ENCODE data around the gene TRIP13. TPM values are rescaled to one million over a fixed set of nuclear protein-coding genes. Genes with fewer than 3 reads are reported as not detected.

The TRIP13 gene
- total and polyA plus RNA-seq, 4 donors = 2.7 to 6.2 (median 3.2) TPM

- ATAC-seq (ENCODE audit: insufficient read depth, low FRiP score) (no peak), DNase-seq (no peak)
- Histone ChIP-seq H3K4me3 (no peak overlapping the region), H3K9me3 (ENCODE audit: control insufficient read depth in 4 of 4, insufficient read depth in 3 of 4, low read length in 3 of 4) (no peaks in the 10 kb centered on the region), H3K27ac (ENCODE audit: low read depth in 1 of 2, low read length in 1 of 2) (no peak overlapping the region), H3K9ac (ENCODE audit: insufficient read depth in 1 of 2, low read length in 2 of 2) (no peak overlapping the region), H3K4me1 (ENCODE audit: control insufficient read depth in 5 of 5, insufficient read depth in 5 of 5, low read length in 5 of 5) (peaks cover 0 to 3% (median 0%) of the 10 kb centered on the region in 5 donors), H3K36me3 (ENCODE audit: control insufficient read depth in 4 of 4, insufficient read depth in 4 of 4, low read length in 4 of 4) (peaks cover 0 to 7% (median 3%) of the 10 kb centered on the region in 4 donors), H3K27me3 (ENCODE audit: control insufficient read depth in 3 of 3, insufficient read depth in 3 of 3, low read length in 2 of 3) (no peaks in the 10 kb centered on the region)
- 77 to 86% methylated on average over 9 of the region's 9 CpGs for WGBS, 2 donors
- TF ChIP-seq, protein P1, sequence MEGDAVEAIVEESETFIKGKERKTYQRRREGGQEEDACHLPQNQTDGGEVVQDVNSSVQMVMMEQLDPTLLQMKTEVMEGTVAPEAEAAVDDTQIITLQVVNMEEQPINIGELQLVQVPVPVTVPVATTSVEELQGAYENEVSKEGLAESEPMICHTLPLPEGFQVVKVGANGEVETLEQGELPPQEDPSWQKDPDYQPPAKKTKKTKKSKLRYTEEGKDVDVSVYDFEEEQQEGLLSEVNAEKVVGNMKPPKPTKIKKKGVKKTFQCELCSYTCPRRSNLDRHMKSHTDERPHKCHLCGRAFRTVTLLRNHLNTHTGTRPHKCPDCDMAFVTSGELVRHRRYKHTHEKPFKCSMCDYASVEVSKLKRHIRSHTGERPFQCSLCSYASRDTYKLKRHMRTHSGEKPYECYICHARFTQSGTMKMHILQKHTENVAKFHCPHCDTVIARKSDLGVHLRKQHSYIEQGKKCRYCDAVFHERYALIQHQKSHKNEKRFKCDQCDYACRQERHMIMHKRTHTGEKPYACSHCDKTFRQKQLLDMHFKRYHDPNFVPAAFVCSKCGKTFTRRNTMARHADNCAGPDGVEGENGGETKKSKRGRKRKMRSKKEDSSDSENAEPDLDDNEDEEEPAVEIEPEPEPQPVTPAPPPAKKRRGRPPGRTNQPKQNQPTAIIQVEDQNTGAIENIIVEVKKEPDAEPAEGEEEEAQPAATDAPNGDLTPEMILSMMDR (IDR thresholded peaks at IDR 0.05; ENCODE audit: control extremely low read depth, extremely low read depth) = no peak
Measured at GRCh38 chr5:919356-920000, 26.8 kb downstream of the TRIP13 start.

- no peak overlapping the region for H3K27ac ChIP-seq (ENCODE audit: low read depth in 1 of 2, low read length in 1 of 2)
- H3K36me3 ChIP-seq (ENCODE audit: control insufficient read depth in 4 of 4, insufficient read depth in 4 of 4, low read length in 4 of 4) = peaks cover 0 to 7% (median 3%) of the 10 kb centered on the region in 4 donors
- DNase-seq = no peak
- no peak for ATAC-seq (ENCODE audit: insufficient read depth, low FRiP score)
- 85 to 88% methylated on average over 7 of the region's 7 CpGs for WGBS, 2 donors
- peaks cover 0 to 3% (median 0%) of the 10 kb centered on the region in 5 donors for H3K4me1 ChIP-seq (ENCODE audit: control insufficient read depth in 5 of 5, insufficient read depth in 5 of 5, low read length in 5 of 5)
- no peak overlapping the region for H3K4me3 ChIP-seq
- TF ChIP-seq, protein P1 (IDR thresholded peaks at IDR 0.05; ENCODE audit: control extremely low read depth, extremely low read depth) = no peak
- H3K27me3 ChIP-seq (ENCODE audit: control insufficient read depth in 3 of 3, insufficient read depth in 3 of 3, low read length in 2 of 3) = no peaks in the 10 kb centered on the region
- H3K9me3 ChIP-seq (ENCODE audit: control insufficient read depth in 4 of 4, insufficient read depth in 3 of 4, low read length in 3 of 4) = no peaks in the 10 kb centered on the region
- no peak overlapping the region for H3K9ac ChIP-seq (ENCODE audit: insufficient read depth in 1 of 2, low read length in 2 of 2)
Measured at GRCh38 chr5:920321-920720, 27.6 kb downstream of the TRIP13 start.

- Histone ChIP-seq H3K9me3 (ENCODE audit: control insufficient read depth in 4 of 4, insufficient read depth in 3 of 4, low read length in 3 of 4) (no peaks in the 10 kb centered on the region), H3K4me3 (no peak overlapping the region), H3K4me1 (ENCODE audit: control insufficient read depth in 5 of 5, insufficient read depth in 5 of 5, low read length in 5 of 5) (peaks cover 0 to 6% (median under 1%) of the 10 kb centered on the region in 5 donors), H3K27me3 (ENCODE audit: control insufficient read depth in 3 of 3, insufficient read depth in 3 of 3, low read length in 2 of 3) (peaks cover 0 to 5% (median 0%) of the 10 kb centered on the region in 3 donors), H3K27ac (ENCODE audit: low read depth in 1 of 2, low read length in 1 of 2) (no peak overlapping the region), H3K36me3 (ENCODE audit: control insufficient read depth in 4 of 4, insufficient read depth in 4 of 4, low read length in 4 of 4) (peaks cover 0 to under 1% (median 0%) of the 10 kb centered on the region in 4 donors), H3K9ac (ENCODE audit: insufficient read depth in 1 of 2, low read length in 2 of 2) (no peak overlapping the region)
- DNase-seq (no peak), ATAC-seq (ENCODE audit: insufficient read depth, low FRiP score) (no peak)
- WGBS, 2 donors = 91 to 95% methylated on average over 9 of the region's 9 CpGs
- TF ChIP-seq, protein P1 (IDR thresholded peaks at IDR 0.05; ENCODE audit: control extremely low read depth, extremely low read depth) = no peak
Measured at GRCh38 chr5:921456-922435, 29.1 kb downstream of the TRIP13 start.
